Activated B cell treated with CpG ODN at 0.5 μM for 24 hours (primary cell): Measurements from ENCODE around the gene CCBE1. TPM values are rescaled to one million over a fixed set of nuclear protein-coding genes. Genes with fewer than 3 reads are reported as not detected.

Experiments used
- ATAC-seq: fragments of 200-7000 bp; cut with Tn5 transposase; one replicate; pipeline ENCODE4 v1.10.0; 2021; ENCODE audit warnings: low read depth, mild to moderate bottlenecking, moderate library complexity
- CTCF ChIA-PET: fragments of 350-600 bp; sonication (Branson Sonifier 250); formaldehyde crosslinking; loops from one replicate; lab custom pipeline; 2021; ENCODE audit warnings: antibody characterized with exemption; lab: Charles Lee
- POLR2A ChIA-PET: fragments of 350-600 bp; sonication (Branson Sonifier 250); formaldehyde crosslinking; loops from one replicate; lab custom pipeline; 2021; ENCODE audit warnings: antibody characterized with exemption; lab: Charles Lee
- DNase-seq: peaks from one replicate; pipeline ENCODE4 v3.0.0; 2022
- H3K27ac Mint-ChIP-seq: one replicate; pipeline ENCODE4 v1.8.0; 2020; ENCODE audit warnings: mixed read lengths
- H3K27me3 Mint-ChIP-seq: one replicate; pipeline ENCODE4 v1.8.0; 2021; ENCODE audit warnings: mixed read lengths
- H3K36me3 Mint-ChIP-seq: one replicate; pipeline ENCODE4 v1.8.0; 2021; ENCODE audit warnings: low read depth, mixed read lengths
- H3K4me1 Mint-ChIP-seq: one replicate; pipeline ENCODE4 v1.8.0; 2021; ENCODE audit warnings: mixed read lengths
- H3K4me3 Mint-ChIP-seq: one replicate; pipeline ENCODE4 v1.8.0; 2020; ENCODE audit warnings: mild to moderate bottlenecking, mixed read lengths
- H3K9me3 Mint-ChIP-seq: one replicate; pipeline ENCODE4 v1.8.0; 2020; ENCODE audit warnings: mixed read lengths
- intact Hi-C: fragments of 100-400 bp; cut with micrococcal nuclease; formaldehyde crosslinking; loops from one replicate; pipeline ENCODE4 v1.15.1; 2024
- total RNA-seq: library from RNA; stranded (reverse); gene quantifications from 2 replicates; pipeline ENCODE4 v1.2.3, GENCODE V29; 2022
- TF ChIP-seq, protein P1 (sequence below): fragments of 200-600 bp; IDR thresholded peaks from one replicate; pipeline ENCODE4 v1.8.0; 2022; ENCODE audit warnings: antibody characterized with exemption, mild to moderate bottlenecking

CCBE1 gene
- total RNA-seq, 1 donor from 2014 or later, result 0.04 TPM

- Mint-ChIP-seq H3K4me3 (no peak overlapping the region), H3K4me1 (no peaks in the 10 kb centered on the region), H3K27ac (no peak overlapping the region), H3K27me3 (peaks cover 23% of the 10 kb centered on the region), H3K36me3 (no peaks in the 10 kb centered on the region), H3K9me3 (peaks cover 3% of the 10 kb centered on the region)
- CTCF ChIA-PET, result no interaction called here
- TF ChIP-seq, protein P1, sequence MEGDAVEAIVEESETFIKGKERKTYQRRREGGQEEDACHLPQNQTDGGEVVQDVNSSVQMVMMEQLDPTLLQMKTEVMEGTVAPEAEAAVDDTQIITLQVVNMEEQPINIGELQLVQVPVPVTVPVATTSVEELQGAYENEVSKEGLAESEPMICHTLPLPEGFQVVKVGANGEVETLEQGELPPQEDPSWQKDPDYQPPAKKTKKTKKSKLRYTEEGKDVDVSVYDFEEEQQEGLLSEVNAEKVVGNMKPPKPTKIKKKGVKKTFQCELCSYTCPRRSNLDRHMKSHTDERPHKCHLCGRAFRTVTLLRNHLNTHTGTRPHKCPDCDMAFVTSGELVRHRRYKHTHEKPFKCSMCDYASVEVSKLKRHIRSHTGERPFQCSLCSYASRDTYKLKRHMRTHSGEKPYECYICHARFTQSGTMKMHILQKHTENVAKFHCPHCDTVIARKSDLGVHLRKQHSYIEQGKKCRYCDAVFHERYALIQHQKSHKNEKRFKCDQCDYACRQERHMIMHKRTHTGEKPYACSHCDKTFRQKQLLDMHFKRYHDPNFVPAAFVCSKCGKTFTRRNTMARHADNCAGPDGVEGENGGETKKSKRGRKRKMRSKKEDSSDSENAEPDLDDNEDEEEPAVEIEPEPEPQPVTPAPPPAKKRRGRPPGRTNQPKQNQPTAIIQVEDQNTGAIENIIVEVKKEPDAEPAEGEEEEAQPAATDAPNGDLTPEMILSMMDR, result no peak
- intact Hi-C loops, result no loop called here
- POLR2A ChIA-PET, result no interaction called here
- ATAC-seq, result no peak
- DNase-seq, result no peak
Measured at GRCh38 chr18:59515147-59515546, 182.1 kb downstream of the CCBE1 start.

DNA sequence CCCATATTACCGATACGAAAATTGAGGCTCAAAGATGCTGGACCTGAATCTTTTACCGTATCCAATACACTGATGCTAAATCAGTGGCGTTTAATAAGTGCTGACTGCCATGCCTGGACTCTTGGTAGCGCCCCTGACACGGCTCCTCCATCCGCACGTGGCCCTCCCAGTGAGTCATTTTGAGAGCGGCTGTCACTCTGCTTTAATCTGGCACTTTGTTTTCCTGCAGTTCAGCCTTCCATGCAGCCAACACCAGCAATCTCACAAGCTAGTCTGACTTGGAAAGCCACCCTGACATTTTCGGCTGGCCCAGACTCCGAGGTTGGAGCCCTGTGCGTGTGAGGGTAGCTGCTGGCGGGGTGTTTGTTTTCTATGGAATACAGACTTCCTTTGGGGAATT is 183.0 kb downstream of the CCBE1 start:
- Mint-ChIP-seq H3K4me3 (no peak overlapping the region), H3K4me1 (no peaks in the 10 kb centered on the region), H3K27me3 (peaks cover 28% of the 10 kb centered on the region), H3K36me3 (no peaks in the 10 kb centered on the region), H3K27ac (no peak overlapping the region), H3K9me3 (no peaks in the 10 kb centered on the region)
- no peak for DNase-seq
- TF ChIP-seq, protein P1, result no peak
- POLR2A ChIA-PET, result no interaction called here
- ATAC-seq, result no peak
- intact Hi-C loops, result no loop called here
- CTCF ChIA-PET, result no interaction called here

DNA sequence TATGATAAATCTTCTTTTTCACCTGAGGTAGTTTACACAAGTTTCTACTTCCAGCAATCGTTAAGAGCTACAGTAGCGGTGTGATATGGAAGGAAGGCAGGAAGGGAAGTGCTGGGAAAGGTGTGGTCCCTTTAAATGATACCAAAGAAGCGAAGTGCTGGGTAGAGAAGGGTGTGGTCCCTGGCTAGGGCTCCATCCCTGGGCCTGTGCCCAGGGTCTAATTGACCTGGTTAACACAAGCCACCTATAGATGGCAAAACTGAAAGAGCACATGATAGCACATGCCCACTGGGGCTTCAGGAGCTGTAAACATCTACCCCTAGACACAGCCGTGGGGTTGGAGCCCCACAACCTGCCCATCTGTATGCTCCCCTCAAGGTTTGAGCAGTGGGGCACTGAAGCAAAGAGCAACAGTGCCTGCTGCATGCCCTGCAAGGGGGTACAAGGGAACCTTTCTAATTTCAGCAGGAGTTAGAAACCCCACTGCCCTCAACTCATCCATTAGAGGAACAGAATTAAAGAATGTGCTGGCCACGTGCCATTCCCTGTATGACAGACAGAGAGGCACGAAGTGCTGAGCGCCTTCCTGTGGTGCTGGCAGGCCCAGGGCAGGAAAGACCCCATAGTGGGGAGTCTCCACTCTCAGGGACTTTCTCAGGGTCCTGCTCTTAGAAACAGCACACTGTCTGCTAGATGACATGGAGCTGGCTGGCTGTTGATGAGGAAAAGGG is 185.0 kb downstream of the CCBE1 start:
- no peaks in the 10 kb centered on the region for H3K9me3 Mint-ChIP-seq

DNA sequence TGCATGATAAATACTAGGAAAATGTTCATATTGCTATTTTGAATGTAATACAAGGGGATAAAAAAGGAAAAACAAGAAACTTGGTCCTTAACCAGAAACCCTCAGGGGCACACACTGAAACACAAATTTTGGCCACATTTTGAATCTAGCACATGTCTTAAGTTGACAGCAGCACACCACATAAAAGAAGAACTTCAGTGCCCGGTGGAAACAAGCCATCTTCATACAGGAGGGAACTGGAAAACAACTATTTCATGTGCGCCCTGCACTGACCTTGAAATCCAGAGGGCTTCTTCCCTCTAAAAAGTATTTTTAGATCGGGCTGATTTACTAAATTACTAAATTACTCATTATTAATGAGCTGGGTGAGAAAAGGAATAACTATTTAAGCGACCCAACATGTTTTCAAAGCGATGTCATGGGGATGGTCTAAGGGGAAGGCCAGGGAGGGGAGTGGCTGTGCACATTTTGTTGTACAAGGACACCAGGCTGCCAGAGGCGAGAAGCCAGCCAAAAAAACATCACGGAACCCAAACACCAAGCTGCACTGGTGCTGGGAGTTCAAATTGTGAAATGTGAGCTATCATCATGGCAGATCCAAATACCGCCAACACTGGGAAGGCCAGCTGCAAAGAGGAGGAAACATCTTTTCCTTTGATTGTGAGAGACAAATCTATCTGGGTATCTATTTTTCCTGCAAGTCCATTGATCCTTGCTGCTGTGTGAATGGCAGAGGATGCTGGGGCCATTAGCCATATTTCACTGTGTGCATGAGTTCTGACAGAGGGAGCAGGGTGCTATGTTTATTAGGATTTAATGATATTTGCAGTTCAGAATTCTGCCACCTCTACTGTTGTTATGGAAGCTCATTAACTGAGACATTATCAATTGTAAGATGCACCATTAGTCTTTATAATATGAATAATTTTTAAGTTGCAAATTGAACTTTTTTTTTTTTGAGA is 187.5 kb downstream of the CCBE1 start:
- intact Hi-C loops, result no loop called here
- H3K27ac Mint-ChIP-seq, result no peak overlapping the region
- H3K4me1 Mint-ChIP-seq, result no peaks in the 10 kb centered on the region
- ChIA-PET CTCF (no interaction called here), POLR2A (no interaction called here)
- TF ChIP-seq, protein P1, result no peak
- ATAC-seq (no peak), DNase-seq (no peak)
- H3K36me3 Mint-ChIP-seq, result no peaks in the 10 kb centered on the region
- H3K27me3 Mint-ChIP-seq, result peaks cover 18% of the 10 kb centered on the region
- no peaks in the 10 kb centered on the region for H3K9me3 Mint-ChIP-seq
- no peak overlapping the region for H3K4me3 Mint-ChIP-seq

More for the DNA sequence above, 185.0 kb downstream of the CCBE1 start:
- CTCF ChIA-PET, result no interaction called here
- no peak for ATAC-seq
- Mint-ChIP-seq H3K4me3 (no peak overlapping the region), H3K27ac (no peak overlapping the region), H3K4me1 (no peaks in the 10 kb centered on the region), H3K27me3 (peaks cover 23% of the 10 kb centered on the region), H3K36me3 (no peaks in the 10 kb centered on the region)
- intact Hi-C loops, result no loop called here
- TF ChIP-seq, protein P1, result no peak
- POLR2A ChIA-PET, result no interaction called here
- DNase-seq, result no peak

GRCh38 chr18:59505356-59505755 is 191.9 kb downstream of the CCBE1 start:
- Mint-ChIP-seq H3K4me3 (no peak overlapping the region), H3K9me3 (no peaks in the 10 kb centered on the region), H3K4me1 (no peaks in the 10 kb centered on the region), H3K27ac (no peak overlapping the region), H3K27me3 (peaks cover 15% of the 10 kb centered on the region), H3K36me3 (no peaks in the 10 kb centered on the region)
- CTCF ChIA-PET, result no interaction called here
- no peak for DNase-seq
- POLR2A ChIA-PET, result no interaction called here
- TF ChIP-seq, protein P1, result no peak
- intact Hi-C loops, result no loop called here
- no peak for ATAC-seq
